Measurements from ENCODE around the gene OCA2. TPM values are rescaled to one million over a fixed set of nuclear protein-coding genes. Genes with fewer than 3 reads are reported as not detected.

Gene OCA2
- polyA plus RNA-seq, 3 donors = not detected

- peaks cover 0 to 4% (median 2%) of the 10 kb centered on the region in 3 donors for H3K27me3 Mint-ChIP-seq (ENCODE audit: low read depth in 3 of 3)
- no CpG with 5 or more reads among the region's 1 CpG for WGBS (ENCODE audit: insufficient coverage)
- no peaks in the 10 kb centered on the region for H3K4me1 Mint-ChIP-seq
- DNase-seq = no peak
- Histone ChIP-seq H3K27me3 (ENCODE audit: control insufficient read depth in 2 of 2, insufficient read depth in 2 of 2, low read length in 2 of 2) (no peaks in the 10 kb centered on the region), H2AFZ (ENCODE audit: insufficient read depth, low read depth, low read length, poor library complexity, severe bottlenecking) (no peak overlapping the region), H3K9me3 (replicated peaks in 1 of 2; ENCODE audit: control insufficient read depth in 1 of 2, insufficient read depth in 1 of 2, low read length in 2 of 2) (no peaks in the 10 kb centered on the region), H3K9ac (ENCODE audit: insufficient read depth, low read length, poor library complexity, severe bottlenecking) (no peak overlapping the region), H3K4me3 (replicated peaks in 1 of 3; ENCODE audit: low read depth in 2 of 3, low read length in 3 of 3) (no peak overlapping the region), H3K27ac (ENCODE audit: low read depth in 1 of 2, low read length in 2 of 2) (no peak overlapping the region), H3K4me1 (ENCODE audit: control insufficient read depth in 1 of 2, insufficient read depth in 2 of 2, low read length in 2 of 2) (no peaks in the 10 kb centered on the region), H3K4me2 (replicated peaks; ENCODE audit: extremely low read depth, low read length, poor library complexity, severe bottlenecking) (no peak overlapping the region), H4K20me1 (ENCODE audit: insufficient read depth, low read length) (no peaks in the 10 kb centered on the region), H3K36me3 (replicated peaks in 1 of 2; ENCODE audit: control insufficient read depth in 1 of 2, insufficient read depth in 2 of 2, low read length in 2 of 2) (no peaks in the 10 kb centered on the region), H3K79me2 (ENCODE audit: insufficient read depth, low read length) (no peaks in the 10 kb centered on the region)
- no peak for TF ChIP-seq CTCF (IDR thresholded peaks at IDR 0.05)
- intact Hi-C loops (cut with micrococcal nuclease) = no loop called here
- H3K36me3 Mint-ChIP-seq = no peaks in the 10 kb centered on the region
- no peak overlapping the region for H3K27ac Mint-ChIP-seq
- H3K9me3 Mint-ChIP-seq = peaks cover 2 to 13% (median 4%) of the 10 kb centered on the region in 7 donors
- H3K4me3 Mint-ChIP-seq = no peak overlapping the region
These were observed 23.5 kb downstream of the OCA2 start for GRCh38 chr15:28075573-28075972.

- Histone ChIP-seq H3K4me1 (ENCODE audit: control insufficient read depth in 1 of 2, insufficient read depth in 2 of 2, low read length in 2 of 2) (no peaks in the 10 kb centered on the region), H2AFZ (ENCODE audit: insufficient read depth, low read depth, low read length, poor library complexity, severe bottlenecking) (no peak overlapping the region), H3K9ac (ENCODE audit: insufficient read depth, low read length, poor library complexity, severe bottlenecking) (no peak overlapping the region), H3K36me3 (replicated peaks in 1 of 2; ENCODE audit: control insufficient read depth in 1 of 2, insufficient read depth in 2 of 2, low read length in 2 of 2) (no peaks in the 10 kb centered on the region), H3K4me3 (replicated peaks in 1 of 3; ENCODE audit: low read depth in 2 of 3, low read length in 3 of 3) (no peak overlapping the region), H3K27me3 (ENCODE audit: control insufficient read depth in 2 of 2, insufficient read depth in 2 of 2, low read length in 2 of 2) (no peaks in the 10 kb centered on the region), H3K27ac (ENCODE audit: low read depth in 1 of 2, low read length in 2 of 2) (no peak overlapping the region), H3K9me3 (replicated peaks in 1 of 2; ENCODE audit: control insufficient read depth in 1 of 2, insufficient read depth in 1 of 2, low read length in 2 of 2) (no peaks in the 10 kb centered on the region), H3K79me2 (ENCODE audit: insufficient read depth, low read length) (no peaks in the 10 kb centered on the region), H4K20me1 (ENCODE audit: insufficient read depth, low read length) (no peaks in the 10 kb centered on the region), H3K4me2 (replicated peaks; ENCODE audit: extremely low read depth, low read length, poor library complexity, severe bottlenecking) (no peak overlapping the region)
- peaks cover 0 to 14% (median 4%) of the 10 kb centered on the region in 7 donors for H3K9me3 Mint-ChIP-seq
- H3K4me3 Mint-ChIP-seq = no peak overlapping the region
- H3K36me3 Mint-ChIP-seq = no peaks in the 10 kb centered on the region
- intact Hi-C loops (cut with micrococcal nuclease) = no loop called here
- TF ChIP-seq CTCF (IDR thresholded peaks at IDR 0.05) = no peak
- H3K27ac Mint-ChIP-seq = no peak overlapping the region
- no peaks in the 10 kb centered on the region for H3K4me1 Mint-ChIP-seq
- no CpG with 5 or more reads among the region's 1 CpG for WGBS (ENCODE audit: insufficient coverage)
- H3K27me3 Mint-ChIP-seq (ENCODE audit: low read depth in 3 of 3) = peaks cover 0 to 3% (median 3%) of the 10 kb centered on the region in 3 donors
- DNase-seq = no peak
These were observed 30.2 kb downstream of the OCA2 start for GRCh38 chr15:28068930-28069329.
